Measurements from ENCODE around the gene ARMC9.
"Not testable (repeated sequence)": the region's sequence is repeated elsewhere in the genome, so short reads cannot be mapped to it uniquely, and the experiment has no call there.

The ARMC9 gene

GRCh38 chr2:231342061-231342711, 143.8 kb downstream of the ARMC9 start:
- DNase-seq (ENCODE audit: low read depth), result no peak

GRCh38 chr2:231343006-231343710, 144.7 kb downstream of the ARMC9 start:
- DNase-seq (ENCODE audit: low read depth), result no peak

- DNase-seq (ENCODE audit: low read depth), result no peak
These were observed 145.6 kb downstream of the ARMC9 start for GRCh38 chr2:231343988-231344387.

GRCh38 chr2:231344851-231345250, 146.4 kb downstream of the ARMC9 start:
- no peak for DNase-seq (ENCODE audit: low read depth)

GRCh38 chr2:231347081-231347480, 148.7 kb downstream of the ARMC9 start:
- no peak for DNase-seq (ENCODE audit: low read depth)

GRCh38 chr2:231347638-231348037, 149.2 kb downstream of the ARMC9 start:
- no peak for DNase-seq (ENCODE audit: low read depth)

GRCh38 chr2:231348173-231348572, 149.7 kb downstream of the ARMC9 start:
- DNase-seq (ENCODE audit: low read depth), result no peak

- DNase-seq (ENCODE audit: low read depth), result no peak
These were observed 150.4 kb downstream of the ARMC9 start for GRCh38 chr2:231348704-231349373.

- not testable (repeated sequence) for DNase-seq (ENCODE audit: low read depth)
These were observed 150.9 kb downstream of the ARMC9 start for GRCh38 chr2:231349374-231349735.

- no peak for DNase-seq (ENCODE audit: low read depth)
These were observed 153.2 kb downstream of the ARMC9 start for GRCh38 chr2:231351648-231352047.

GRCh38 chr2:231353469-231353868, 155.0 kb downstream of the ARMC9 start:
- DNase-seq (ENCODE audit: low read depth), result no peak

GRCh38 chr2:231355508-231356465, 157.4 kb downstream of the ARMC9 start:
- DNase-seq (ENCODE audit: low read depth), result no peak

- DNase-seq (ENCODE audit: low read depth), result no peak
These were observed 158.0 kb downstream of the ARMC9 start for GRCh38 chr2:231356466-231356844.

- no peak for DNase-seq (ENCODE audit: low read depth)
These were observed 158.6 kb downstream of the ARMC9 start for GRCh38 chr2:231357048-231357447.

- no peak for DNase-seq (ENCODE audit: low read depth)
These were observed 159.5 kb downstream of the ARMC9 start for GRCh38 chr2:231357931-231358330.

- no peak for DNase-seq (ENCODE audit: low read depth)
These were observed 161.0 kb downstream of the ARMC9 start for GRCh38 chr2:231359441-231359840.

- DNase-seq (ENCODE audit: low read depth), result no peak
These were observed 161.5 kb downstream of the ARMC9 start for GRCh38 chr2:231359948-231360347.

- DNase-seq (ENCODE audit: low read depth), result no peak
These were observed 162.0 kb downstream of the ARMC9 start for GRCh38 chr2:231360401-231360800.

GRCh38 chr2:231360881-231361371, 162.5 kb downstream of the ARMC9 start:
- no peak for DNase-seq (ENCODE audit: low read depth)

GRCh38 chr2:231361701-231362554, 163.5 kb downstream of the ARMC9 start:
- DNase-seq (ENCODE audit: low read depth), result no peak

GRCh38 chr2:231362555-231363184, 164.2 kb downstream of the ARMC9 start:
- no peak for DNase-seq (ENCODE audit: low read depth)
